MM.1S (cell line): ENCODE results near the gene ANKRD36.
"Not testable (repeated sequence)": the region's sequence is repeated elsewhere in the genome, so short reads cannot be mapped to it uniquely, and the experiment has no call there.

Source experiments
- DNase-seq: peaks from one replicate; pipeline ENCODE4 v3.0.0-alpha.2; 2015
- H2AFZ ChIP-seq: fragments of 300-600 bp; sonication (generic); 2 replicates; pipeline ENCODE4 v1.6.0; 2016; ENCODE audit warnings: antibody characterized with exemption, low read length
- H3F3A ChIP-seq: fragments of 300-600 bp; sonication (generic); 2 replicates; pipeline ENCODE4 v1.6.1; 2016; ENCODE audit warnings: mild to moderate bottlenecking, antibody characterized with exemption, low read length, moderate library complexity, mixed read lengths; ENCODE audit not compliant: insufficient read depth
- H3K27ac ChIP-seq: fragments of 300-600 bp; sonication (generic); 2 replicates; pipeline ENCODE4 v1.5.1; 2016; ENCODE audit warnings: mild to moderate bottlenecking, low read length
- H3K27me3 ChIP-seq: fragments of 300-600 bp; sonication (generic); replicated peaks from 2 replicates; pipeline ENCODE4 v1.6.0; 2016; ENCODE audit warnings: low read length; ENCODE audit not compliant: insufficient read depth
- H3K36me3 ChIP-seq: fragments of 300-600 bp; sonication (generic); replicated peaks from 2 replicates; pipeline ENCODE4 v1.6.1; 2016; ENCODE audit warnings: mild to moderate bottlenecking, low read length, mixed read lengths; ENCODE audit not compliant: insufficient read depth
- H3K4me1 ChIP-seq: fragments of 300-600 bp; sonication (generic); 2 replicates; pipeline ENCODE4 v1.6.1; 2016; ENCODE audit warnings: low read length, mixed read lengths
- H3K4me2 ChIP-seq: fragments of 300-600 bp; sonication (generic); 2 replicates; pipeline ENCODE4 v1.6.0; 2016; ENCODE audit warnings: low read depth, low read length
- H3K4me3 ChIP-seq: fragments of 300-600 bp; sonication (generic); 2 replicates; pipeline ENCODE4 v1.5.1; 2016; ENCODE audit warnings: low read length, mixed read lengths
- H3K79me2 ChIP-seq: fragments of 300-600 bp; sonication (generic); 2 replicates; pipeline ENCODE4 v1.6.1; 2016; ENCODE audit warnings: mixed run types, low read length, mixed read lengths
- H3K9ac ChIP-seq: fragments of 300-600 bp; sonication (generic); 2 replicates; pipeline ENCODE4 v1.6.1; 2016; ENCODE audit warnings: low read length, mixed read lengths
- H3K9me2 ChIP-seq: fragments of 300-600 bp; sonication (generic); replicated peaks from 2 replicates; pipeline ENCODE4 v1.6.1; 2016; ENCODE audit warnings: mild to moderate bottlenecking, low read length, mixed read lengths; ENCODE audit not compliant: insufficient read depth
- H3K9me3 ChIP-seq: fragments of 300-600 bp; sonication (generic); replicated peaks from 2 replicates; pipeline ENCODE4 v1.6.1; 2016; ENCODE audit warnings: mild to moderate bottlenecking, low read length, mixed read lengths; ENCODE audit not compliant: insufficient read depth
- H4K20me1 ChIP-seq: fragments of 300-600 bp; sonication (generic); 2 replicates; pipeline ENCODE4 v1.6.1; 2016; ENCODE audit warnings: mild to moderate bottlenecking, low read length, moderate library complexity, mixed read lengths; ENCODE audit not compliant: insufficient read depth

Gene ANKRD36

DNA sequence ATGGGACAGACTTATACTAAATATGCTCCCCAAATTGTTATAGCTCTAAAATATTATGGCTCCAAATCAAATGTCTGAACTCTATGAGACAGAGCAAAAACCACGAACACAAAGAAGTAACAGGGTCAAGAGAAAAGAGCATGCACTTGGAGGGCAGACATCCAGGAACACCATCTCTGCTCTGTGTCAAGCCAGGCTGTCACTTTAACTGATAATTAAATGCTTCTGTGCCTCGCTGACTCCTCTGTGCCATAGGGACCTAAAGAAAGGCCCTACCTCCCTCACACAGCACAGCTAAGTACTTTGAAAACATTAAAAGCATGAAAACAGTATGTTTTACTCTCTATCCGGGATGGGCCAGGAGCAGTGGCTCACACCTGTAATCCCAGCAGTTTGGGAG lies 42.0 kb upstream of the ANKRD36 start:
- not testable (repeated sequence) for H3K79me2 ChIP-seq, DNase-seq, H3K4me1 ChIP-seq

DNA sequence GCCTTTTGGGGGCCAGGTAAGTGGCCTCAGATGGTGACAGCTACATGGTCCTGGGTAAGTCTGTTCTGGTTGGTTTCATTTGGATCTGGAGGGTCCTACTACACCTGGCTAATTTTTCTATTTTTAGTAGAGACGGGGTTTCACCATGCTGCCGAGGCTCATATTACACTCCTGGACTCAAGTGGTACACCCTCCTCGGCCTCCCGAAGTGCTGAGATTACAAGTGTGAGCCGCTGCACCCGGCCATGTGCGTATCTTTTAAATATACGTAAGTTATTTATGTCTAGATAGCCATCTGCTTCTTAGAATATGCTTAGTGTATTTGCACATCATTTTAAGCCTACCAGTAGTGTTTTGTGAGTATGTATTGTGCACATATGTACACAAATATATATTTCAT lies 35.7 kb upstream of the ANKRD36 start:
- H3K4me1 ChIP-seq, H3K79me2 ChIP-seq, DNase-seq, H4K20me1 ChIP-seq, H3F3A ChIP-seq, H3K36me3 ChIP-seq, H3K9me2 ChIP-seq, H3K27me3 ChIP-seq, H3K27ac ChIP-seq, H3K4me2 ChIP-seq, H3K9ac ChIP-seq, H3K4me3 ChIP-seq, H2AFZ ChIP-seq, H3K9me3 ChIP-seq: not testable (repeated sequence)

More for the DNA sequence above, 42.0 kb upstream of the ANKRD36 start:
- H2AFZ ChIP-seq, H3K27ac ChIP-seq, H3K9me2 ChIP-seq, H3K27me3 ChIP-seq, H3K9ac ChIP-seq, H3F3A ChIP-seq, H3K36me3 ChIP-seq, H3K4me2 ChIP-seq, H4K20me1 ChIP-seq, H3K4me3 ChIP-seq, H3K9me3 ChIP-seq: not testable (repeated sequence)

DNA sequence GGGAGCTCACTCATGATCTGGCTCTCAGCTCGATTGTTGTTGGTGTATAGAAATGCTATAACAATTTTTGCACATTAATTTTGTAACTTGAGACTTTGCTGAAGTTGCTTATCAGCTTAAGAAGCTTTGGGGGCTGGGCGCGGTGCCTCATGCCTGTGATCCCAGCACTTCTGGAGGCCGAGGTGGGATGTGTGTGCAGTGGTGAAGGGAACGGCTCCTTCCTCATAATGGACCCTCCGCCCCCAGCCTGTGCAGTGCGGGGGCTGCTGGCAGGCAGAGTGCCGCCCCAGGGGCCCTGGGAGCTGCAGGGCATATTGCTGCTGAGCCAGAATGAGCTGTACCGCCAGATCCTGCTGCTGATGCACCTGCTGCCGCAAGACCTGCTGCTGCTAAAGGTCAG lies 32.1 kb upstream of the ANKRD36 start:
- H3K9me2 ChIP-seq, H3K4me3 ChIP-seq, H3F3A ChIP-seq, H3K4me2 ChIP-seq, H3K79me2 ChIP-seq, H3K27ac ChIP-seq, H3K9ac ChIP-seq, H4K20me1 ChIP-seq, H2AFZ ChIP-seq, H3K27me3 ChIP-seq, H3K36me3 ChIP-seq, DNase-seq, H3K9me3 ChIP-seq, H3K4me1 ChIP-seq: not testable (repeated sequence)

DNA sequence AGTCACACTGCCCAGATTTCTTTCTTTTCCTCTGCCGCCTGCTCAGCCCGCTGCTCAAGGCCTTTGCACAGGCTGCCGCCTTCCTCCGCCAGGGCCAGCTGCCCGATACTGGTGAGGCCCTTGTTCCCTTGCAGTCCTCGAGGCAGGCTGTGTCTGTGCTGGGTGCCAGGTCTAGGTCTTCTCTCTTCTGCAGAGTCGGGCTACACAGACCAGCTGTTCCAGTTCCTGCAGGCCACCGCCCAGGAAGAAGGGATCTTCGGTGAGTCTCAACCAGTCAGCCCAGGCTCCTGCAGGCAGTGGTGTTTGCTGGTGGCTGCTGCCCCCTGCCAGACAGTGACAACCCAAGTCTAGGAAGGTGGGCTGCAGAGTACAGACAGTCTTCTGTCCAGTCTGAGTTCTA lies 30.7 kb upstream of the ANKRD36 start:
- H3K27me3 ChIP-seq, H3K9ac ChIP-seq, H3K4me2 ChIP-seq, H3K79me2 ChIP-seq, H3K27ac ChIP-seq, H3K9me3 ChIP-seq, H3K36me3 ChIP-seq, H4K20me1 ChIP-seq, DNase-seq, H2AFZ ChIP-seq, H3K4me1 ChIP-seq, H3F3A ChIP-seq, H3K4me3 ChIP-seq, H3K9me2 ChIP-seq: not testable (repeated sequence)

DNA sequence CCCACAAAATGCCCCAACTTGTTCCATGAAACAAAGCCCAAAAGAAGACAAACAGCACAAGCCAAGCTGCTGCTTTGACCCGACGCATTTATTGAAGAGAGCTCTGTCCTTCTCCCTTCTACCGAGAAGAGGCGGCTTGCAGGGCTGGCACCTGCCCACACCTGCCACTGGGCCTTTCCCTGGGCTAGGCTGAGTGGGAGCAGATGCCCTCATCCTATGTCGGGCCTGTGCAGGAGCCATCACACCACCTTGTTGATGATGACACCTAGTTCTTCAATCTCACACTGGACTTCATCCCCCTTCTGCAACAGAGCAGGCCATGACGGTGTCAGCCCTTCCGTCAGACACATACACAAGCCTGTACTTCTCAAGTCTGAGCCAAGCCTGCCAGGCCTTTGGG lies 29.4 kb upstream of the ANKRD36 start:
- H2AFZ ChIP-seq, H3K4me2 ChIP-seq, H3K27me3 ChIP-seq, H3K9me2 ChIP-seq, H3K9me3 ChIP-seq, H3K9ac ChIP-seq, H3K27ac ChIP-seq, H3K79me2 ChIP-seq, H3K4me1 ChIP-seq, H3F3A ChIP-seq, DNase-seq, H3K36me3 ChIP-seq, H3K4me3 ChIP-seq, H4K20me1 ChIP-seq: not testable (repeated sequence)

DNA sequence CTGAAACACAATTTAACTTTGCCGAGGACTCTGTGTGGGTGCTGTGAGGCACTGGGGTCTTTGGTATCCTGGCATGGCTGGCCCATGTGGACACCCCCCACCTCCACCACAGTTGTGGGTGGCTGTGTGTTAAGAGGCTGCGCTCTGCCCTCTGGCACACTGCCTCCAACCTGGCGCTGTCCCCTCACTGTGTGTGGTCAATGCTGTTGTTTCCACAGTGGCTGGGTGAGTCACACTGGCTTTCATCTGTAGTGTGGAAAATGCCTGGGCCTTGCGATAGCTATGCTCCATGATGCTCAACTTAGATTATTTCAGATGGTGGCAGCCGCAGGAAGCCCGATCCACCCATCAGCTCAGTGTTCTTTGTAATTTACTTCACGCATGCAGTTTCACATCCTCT lies 27.9 kb upstream of the ANKRD36 start:
- H4K20me1 ChIP-seq, H3K4me2 ChIP-seq, H3K27ac ChIP-seq, DNase-seq, H2AFZ ChIP-seq, H3K27me3 ChIP-seq, H3K9ac ChIP-seq, H3K4me1 ChIP-seq, H3K4me3 ChIP-seq, H3K79me2 ChIP-seq, H3K9me3 ChIP-seq, H3F3A ChIP-seq, H3K9me2 ChIP-seq, H3K36me3 ChIP-seq: not testable (repeated sequence)

DNA sequence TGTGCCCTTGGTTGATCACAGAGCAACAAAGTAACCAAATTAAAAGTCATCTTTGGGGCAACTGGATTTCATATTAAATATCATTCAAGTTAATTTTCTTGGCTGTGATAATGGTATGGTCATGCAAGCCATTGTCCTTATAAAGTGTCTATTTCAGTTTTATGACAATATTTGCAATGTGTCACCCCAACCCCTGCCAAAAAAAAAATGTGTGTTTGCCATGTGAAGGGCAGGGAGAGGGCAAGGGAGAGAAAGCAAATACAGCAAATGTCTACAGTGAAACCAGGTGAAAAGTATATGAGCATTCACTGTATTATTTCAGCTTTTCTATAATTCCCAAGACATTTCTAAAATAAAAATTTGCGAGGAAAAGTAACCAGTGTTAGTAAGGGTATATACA lies 24.2 kb upstream of the ANKRD36 start:
- H3K9me3 ChIP-seq, H3K4me3 ChIP-seq, H3K9me2 ChIP-seq, H3K27me3 ChIP-seq, H3K27ac ChIP-seq, H3F3A ChIP-seq, H3K36me3 ChIP-seq, H3K79me2 ChIP-seq, H4K20me1 ChIP-seq, H2AFZ ChIP-seq, DNase-seq, H3K4me2 ChIP-seq, H3K4me1 ChIP-seq, H3K9ac ChIP-seq: not testable (repeated sequence)

DNA sequence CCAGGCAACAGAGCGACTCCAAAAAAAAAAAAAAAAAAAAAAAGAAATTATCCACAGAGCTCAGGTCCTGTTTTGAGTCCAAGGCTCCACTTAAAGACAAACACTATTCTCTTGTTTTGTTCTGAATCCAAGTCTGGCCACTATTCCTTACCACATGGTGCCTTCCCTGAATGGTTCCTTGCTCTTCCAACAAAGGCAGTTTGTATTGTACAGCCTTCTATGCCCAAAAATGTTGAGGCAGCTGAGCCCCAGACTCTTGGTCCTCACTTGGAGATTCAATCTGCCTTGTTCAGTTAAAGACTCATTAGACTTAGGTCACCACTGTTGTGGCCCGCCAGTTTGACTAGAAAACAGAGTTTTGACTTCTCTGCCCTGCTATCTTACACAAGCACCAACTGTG lies 20.0 kb upstream of the ANKRD36 start:
- not testable (repeated sequence) for H3K9ac ChIP-seq, DNase-seq, H3K79me2 ChIP-seq, H3F3A ChIP-seq, H3K9me2 ChIP-seq, H4K20me1 ChIP-seq, H3K36me3 ChIP-seq, H3K4me2 ChIP-seq, H3K4me3 ChIP-seq, H3K27ac ChIP-seq, H3K27me3 ChIP-seq, H3K4me1 ChIP-seq, H3K9me3 ChIP-seq, H2AFZ ChIP-seq
